ENCODE results near the gene GNG4. TPM values are rescaled to one million over a fixed set of nuclear protein-coding genes. Genes with fewer than 3 reads are reported as not detected.
A peak's percentile ranks its signal among the peaks of the same experiment; 100 is the strongest.
"Not testable (repeated sequence)": the region's sequence is repeated elsewhere in the genome, so short reads cannot be mapped to it uniquely, and the experiment has no call there.

GNG4 gene
- total RNA-seq, 1 donor from 2014 or later, result 0.13 TPM

DNA sequence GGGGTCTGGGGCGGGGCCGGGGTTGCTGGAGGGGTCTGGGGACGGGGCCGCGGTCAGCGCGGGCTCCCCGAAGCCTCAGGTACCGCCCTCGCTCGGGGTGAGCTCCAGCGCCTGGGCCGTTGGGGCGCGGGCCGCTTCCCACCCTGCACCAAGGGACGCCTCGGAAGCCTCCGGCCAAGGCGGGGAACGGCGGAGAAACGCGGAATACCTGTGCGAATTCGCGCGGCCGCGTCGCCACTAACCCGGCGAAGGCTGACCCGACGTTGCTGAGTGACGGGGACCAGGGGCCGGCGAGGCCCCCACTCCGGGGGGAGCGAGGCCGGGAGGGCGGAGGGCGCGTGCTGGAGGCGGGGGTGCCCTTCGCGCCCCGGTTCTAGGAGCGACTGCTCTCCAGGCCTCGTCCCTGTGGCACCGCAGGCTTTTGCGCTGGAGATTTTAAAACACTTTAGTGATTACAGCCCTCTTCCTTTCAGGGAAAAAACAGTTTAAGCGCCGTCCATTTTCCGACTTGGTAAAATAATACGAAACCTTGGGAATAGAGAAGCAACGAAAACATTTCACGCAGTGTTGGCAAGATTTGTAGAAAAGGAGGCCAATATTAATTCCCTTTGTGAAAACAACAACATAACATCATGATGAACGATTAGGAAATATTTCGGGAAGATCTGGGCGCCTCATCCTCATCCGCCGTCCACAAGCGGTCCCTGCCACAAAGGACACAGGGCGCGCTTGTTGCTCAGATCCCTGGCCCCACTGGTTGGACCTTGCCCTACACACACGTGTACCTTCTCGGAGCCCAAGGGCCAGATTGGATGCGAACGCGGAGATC is 971 bp upstream of the GNG4 start:
- DNase-seq (ENCODE audit: low read depth in 2 of 2), result no peak

DNA sequence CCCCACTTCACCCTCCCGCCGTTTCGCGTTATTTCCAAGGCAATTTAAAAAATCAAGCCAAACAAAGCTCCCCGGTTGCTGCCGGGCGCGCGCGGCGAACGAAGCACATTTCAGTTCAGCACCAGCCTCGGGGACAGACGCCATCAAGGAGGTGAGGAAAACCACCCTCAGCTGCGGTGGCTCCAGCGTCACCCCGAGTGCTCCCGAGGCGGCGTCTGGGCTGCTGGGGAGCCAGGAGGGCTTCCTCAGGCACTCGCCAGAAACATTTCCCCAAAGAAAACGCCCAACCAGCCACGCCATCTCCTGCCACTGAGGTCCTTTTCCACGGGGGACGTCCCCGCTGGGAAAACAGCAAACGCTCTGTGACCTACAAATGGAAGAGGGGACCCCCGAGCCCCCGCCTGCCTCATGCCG is 623 bp downstream of the GNG4 start:
- peak; percentile 24 to 70 for DNase-seq (ENCODE audit: low read depth in 2 of 2)

GRCh38 chr1:235648407-235648907 is 1.1 kb downstream of the GNG4 start:
- no peak for DNase-seq (ENCODE audit: low read depth in 2 of 2)

DNA sequence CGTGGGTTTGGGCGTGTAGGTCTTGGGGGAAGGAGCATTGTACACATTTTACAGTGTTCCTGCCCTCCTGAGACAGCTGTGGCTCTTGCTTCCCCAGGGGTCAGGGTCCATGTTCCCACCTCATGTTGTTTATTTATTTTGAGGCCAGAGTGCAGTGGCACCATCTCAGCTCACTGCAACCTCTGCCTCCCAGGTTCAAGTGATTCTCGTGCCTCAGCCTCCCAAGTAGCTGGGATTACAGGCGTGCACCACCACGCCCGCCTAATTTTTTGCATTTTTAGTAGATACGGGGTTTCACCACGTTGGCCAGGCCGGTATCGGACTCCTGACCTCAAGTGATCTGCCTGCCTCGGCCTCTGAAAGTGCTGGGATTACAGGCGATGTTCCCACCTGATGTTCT is 2.0 kb downstream of the GNG4 start:
- DNase-seq (ENCODE audit: low read depth in 2 of 2), result not testable (repeated sequence)

DNA sequence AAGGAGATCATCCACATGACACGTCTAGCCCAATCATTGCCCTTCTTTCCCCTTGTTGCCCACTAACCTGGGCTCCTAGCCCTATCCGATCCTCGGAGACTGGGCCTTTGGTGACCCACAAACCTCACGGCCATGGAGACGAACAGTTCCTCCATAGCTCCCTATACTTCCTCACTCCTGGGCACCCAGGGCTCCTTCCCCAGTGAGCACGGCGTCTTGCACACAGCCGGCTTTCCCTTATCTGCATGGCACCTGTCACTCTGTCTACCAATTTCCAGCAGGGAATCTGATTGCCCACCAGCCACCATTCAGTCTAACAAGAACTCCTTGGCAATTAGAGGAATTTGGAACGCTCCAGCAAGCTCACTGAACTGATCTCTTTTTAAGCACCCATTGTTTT is 3.1 kb downstream of the GNG4 start:
- no peak for DNase-seq (ENCODE audit: low read depth in 2 of 2)

- DNase-seq (ENCODE audit: low read depth in 2 of 2), result no peak
Observed at GRCh38 chr1:235644693-235645305, 4.8 kb downstream of the GNG4 start.

DNA sequence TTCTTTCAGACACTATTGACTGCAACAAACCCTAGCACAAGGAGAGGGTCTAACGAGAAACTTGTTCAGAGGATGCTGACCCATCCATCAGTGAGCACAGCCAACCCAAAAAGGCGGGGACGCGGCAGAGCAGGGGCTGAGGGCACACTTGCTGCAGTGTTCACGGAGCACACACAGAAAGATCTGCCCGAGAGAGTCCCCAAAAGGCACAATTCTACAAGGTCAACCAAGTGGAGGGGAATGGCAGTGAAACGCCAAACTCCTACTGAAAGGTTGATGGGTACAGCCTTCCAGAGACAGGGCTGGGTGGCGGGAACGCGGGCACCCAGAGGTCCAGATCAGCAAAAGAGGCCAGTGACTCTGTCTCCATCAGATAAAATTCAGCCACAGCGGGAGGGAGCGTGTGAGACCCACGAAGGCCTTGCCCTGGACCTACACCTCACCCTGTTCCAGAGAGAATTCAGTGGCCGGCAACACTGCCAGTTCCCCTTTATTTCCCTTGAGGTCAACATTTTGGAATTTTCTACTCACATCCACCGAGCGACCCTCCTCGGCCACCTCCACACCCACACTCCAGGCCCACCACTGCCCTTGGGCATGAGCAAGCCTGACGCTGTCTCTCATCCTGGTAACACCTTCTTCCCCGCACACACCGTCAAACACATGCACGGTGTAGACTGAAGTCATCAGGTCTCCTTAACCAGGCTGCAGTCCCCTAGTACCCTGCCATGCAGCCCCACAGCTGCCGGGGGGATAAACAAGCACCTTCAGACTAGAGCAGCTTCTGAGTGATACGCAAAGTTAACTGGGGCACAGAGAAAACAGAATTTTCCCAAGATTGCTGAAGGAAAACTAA is 5.5 kb downstream of the GNG4 start:
- no peak for DNase-seq (ENCODE audit: low read depth in 2 of 2)

- no peak for DNase-seq (ENCODE audit: low read depth in 2 of 2)
Observed at GRCh38 chr1:235642943-235643371, 6.6 kb downstream of the GNG4 start.

- peak; percentile 69 to 86 for DNase-seq (ENCODE audit: low read depth in 2 of 2)
Observed at GRCh38 chr1:235642011-235642942, 7.3 kb downstream of the GNG4 start.

DNA sequence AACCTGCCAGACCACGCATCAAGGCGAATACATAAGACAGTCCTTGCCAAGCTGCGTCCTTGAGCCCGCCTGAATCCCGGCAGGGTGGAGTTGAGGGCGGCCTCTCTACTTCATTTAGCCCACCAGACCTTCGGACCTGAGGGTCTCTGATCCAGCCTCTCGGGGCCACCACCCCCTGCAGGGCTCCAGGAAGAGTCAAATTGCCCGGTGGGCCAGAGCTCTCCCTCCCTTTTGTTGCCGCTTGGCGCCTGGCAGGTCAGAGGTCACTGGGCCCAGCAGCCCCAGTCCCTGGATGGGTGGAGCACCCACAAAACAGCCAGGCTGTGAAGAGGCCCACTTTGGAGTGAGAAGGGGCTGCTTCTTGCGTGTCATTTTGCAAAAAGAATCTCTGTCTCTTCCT is 9.0 kb downstream of the GNG4 start:
- no peak for DNase-seq (ENCODE audit: low read depth in 2 of 2)

- DNase-seq (ENCODE audit: low read depth in 2 of 2), result no peak
Observed at GRCh38 chr1:235639226-235640205, 10.1 kb downstream of the GNG4 start.

- DNase-seq (ENCODE audit: low read depth in 2 of 2), result not testable (repeated sequence)
Observed at GRCh38 chr1:235638612-235639011, 11.0 kb downstream of the GNG4 start.

DNA sequence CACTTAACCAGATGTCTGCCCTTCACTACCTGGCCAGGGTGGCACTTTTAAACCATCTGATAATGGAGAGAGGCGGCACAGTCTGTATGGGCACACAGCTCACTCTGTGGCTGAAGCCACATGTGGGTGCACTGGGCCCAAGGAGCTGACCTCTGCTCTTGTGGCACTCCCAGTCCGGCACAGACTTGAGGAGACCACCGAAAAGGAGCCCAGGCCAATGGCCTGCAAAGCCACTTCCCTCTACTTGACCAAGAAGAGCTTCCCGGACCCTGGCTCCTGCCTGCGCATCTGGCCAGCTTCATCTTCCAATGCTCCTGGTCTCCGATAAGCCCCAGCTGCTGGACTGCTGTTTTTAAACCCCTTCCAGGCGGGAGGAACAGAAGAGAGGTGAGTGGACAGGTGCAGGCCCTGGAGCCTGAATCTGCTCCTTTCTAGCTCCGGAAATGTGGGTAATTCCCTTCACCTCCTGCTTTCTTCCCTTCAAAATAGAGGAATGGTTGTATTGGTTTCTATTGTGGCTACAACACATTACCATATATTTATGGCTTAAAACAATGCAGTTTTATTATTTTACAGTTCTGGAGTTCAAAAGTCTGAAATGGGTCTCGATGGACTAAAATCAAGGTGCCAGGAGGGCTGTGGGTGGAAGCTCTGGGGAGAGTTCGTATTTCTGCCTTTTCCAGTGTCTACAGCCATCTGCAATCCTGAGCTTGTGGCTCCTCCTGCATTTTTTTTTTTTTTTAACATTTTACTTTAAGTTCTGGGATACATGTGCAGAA is 11.6 kb downstream of the GNG4 start:
- DNase-seq (ENCODE audit: low read depth in 2 of 2), result no peak

GRCh38 chr1:235635938-235636662 is 13.5 kb downstream of the GNG4 start:
- DNase-seq (ENCODE audit: low read depth in 2 of 2), result no peak

- DNase-seq (ENCODE audit: low read depth in 2 of 2), result peak; percentile 85 to 87
Observed at GRCh38 chr1:235632506-235633401, 16.8 kb downstream of the GNG4 start.

- DNase-seq (ENCODE audit: low read depth in 2 of 2), result no peak
Observed at GRCh38 chr1:235631816-235632215, 17.8 kb downstream of the GNG4 start.

Data from dermis microvascular lymphatic vessel endothelial cell (primary cell).